Tibial nerve (tissue), 4 donors: ENCODE data around the gene SPTB. TPM values are rescaled to one million over a fixed set of nuclear protein-coding genes. Genes with fewer than 3 reads are reported as not detected.

Source experiments
- DNase-seq, 2 donors: peaks; one replicate each; pipeline ENCODE4 v3.0.0-alpha.2; 2019; ENCODE audit warnings: low spot score in 2 of 2
- H3K27ac ChIP-seq, 4 donors: fragments of 200-600 bp; sonication (generic) in 3 of 4; one replicate each; pipeline ENCODE4 v1.5.1; 2017 to 2019; ENCODE audit warnings: mild to moderate bottlenecking in 1 of 4
- H3K27me3 ChIP-seq, 2 donors: fragments of 200-600 bp; sonication (generic) in 1 of 2; one replicate each; pipeline versions ENCODE4 v1.5.1 to v1.6.0; 2017 to 2019
- H3K36me3 ChIP-seq, 3 donors: fragments of 200-600 bp; sonication (generic); one replicate each; pipeline ENCODE4 v1.5.1; 2018 to 2019
- H3K4me1 ChIP-seq, 4 donors: fragments of 200-600 bp; sonication (generic) in 3 of 4; one replicate each; pipeline ENCODE4 v1.5.1; 2017 to 2019
- H3K4me3 ChIP-seq, 4 donors: fragments of 200-600 bp; sonication (generic) in 3 of 4; one replicate each; pipeline ENCODE4 v1.5.1; 2017 to 2019; ENCODE audit warnings: mild to moderate bottlenecking in 1 of 4, moderate library complexity in 1 of 4
- H3K9me3 ChIP-seq, 4 donors: fragments of 200-600 bp; sonication (generic) in 3 of 4; one replicate each; pipeline ENCODE4 v1.5.1; 2017 to 2019
- CTCF ChIP-seq, 5 experiments: fragments of 200-600 bp in 3 of 5; fragments of 450-650 bp in 2 of 5; sonication (generic) in 3 of 5; IDR thresholded peaks; one replicate each; pipeline ENCODE4 v1.5.1; 2016 to 2019; ENCODE audit warnings: antibody characterized with exemption in 5 of 5, mild to moderate bottlenecking in 3 of 5, moderate library complexity in 2 of 5
- EP300 ChIP-seq, 2 donors: sonication (generic); formaldehyde crosslinking; IDR thresholded peaks; one replicate each; pipeline ENCODE4 v1.6.1; 2017; ENCODE audit warnings: antibody characterized with exemption in 2 of 2, mild to moderate bottlenecking in 1 of 2
- POLR2A ChIP-seq, 2 donors: fragments of 450-650 bp; IDR thresholded peaks; one replicate each; pipeline ENCODE4 v1.6.1; 2017; ENCODE audit warnings: antibody characterized with exemption in 2 of 2, mild to moderate bottlenecking in 2 of 2, moderate library complexity in 2 of 2
- WGBS, 2 donors: methylation state at CpG; one replicate each; pipeline ENCODE4 v1.1.5; 2018; 5-methylcytosine and 5-hydroxymethylcytosine counted together
- total RNA-seq, 4 donors: library from RNA; depleted of rRNA; stranded (reverse); fragments of >200 nt; gene quantifications; one replicate each; pipeline ENCODE4 v1.1.0, GENCODE V29; 2016

SPTB gene
- total RNA-seq, 4 donors from 2014 or later = 4.5 to 12.6 (median 9.2) TPM

DNA sequence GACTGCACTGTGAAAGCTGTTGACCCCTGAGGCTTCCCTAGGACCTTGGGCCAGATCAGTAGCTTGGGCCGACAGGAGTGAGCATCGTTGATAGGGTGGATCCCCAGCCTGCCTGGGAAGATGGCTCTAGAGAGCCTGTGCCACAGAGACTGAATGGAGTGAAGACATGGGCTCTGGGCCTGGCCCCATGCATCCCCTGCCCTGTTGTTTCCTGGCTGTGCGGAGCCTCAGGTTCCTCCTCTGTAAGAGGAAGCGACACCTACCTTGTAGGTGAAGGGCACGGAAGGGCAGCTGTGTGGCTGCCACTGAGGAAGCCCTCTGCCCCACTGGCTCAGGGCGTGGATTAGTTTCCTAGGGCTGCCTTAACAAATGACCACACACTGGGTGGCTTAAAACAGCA, 151.6 kb downstream of the SPTB start:
- Histone ChIP-seq H3K27ac (peak overlapping the region in 2 of 4 donors; percentile 18 to 67), H3K4me1 (peaks cover 0 to 75% (median 43%) of the 10 kb centered on the region in 4 donors)

DNA sequence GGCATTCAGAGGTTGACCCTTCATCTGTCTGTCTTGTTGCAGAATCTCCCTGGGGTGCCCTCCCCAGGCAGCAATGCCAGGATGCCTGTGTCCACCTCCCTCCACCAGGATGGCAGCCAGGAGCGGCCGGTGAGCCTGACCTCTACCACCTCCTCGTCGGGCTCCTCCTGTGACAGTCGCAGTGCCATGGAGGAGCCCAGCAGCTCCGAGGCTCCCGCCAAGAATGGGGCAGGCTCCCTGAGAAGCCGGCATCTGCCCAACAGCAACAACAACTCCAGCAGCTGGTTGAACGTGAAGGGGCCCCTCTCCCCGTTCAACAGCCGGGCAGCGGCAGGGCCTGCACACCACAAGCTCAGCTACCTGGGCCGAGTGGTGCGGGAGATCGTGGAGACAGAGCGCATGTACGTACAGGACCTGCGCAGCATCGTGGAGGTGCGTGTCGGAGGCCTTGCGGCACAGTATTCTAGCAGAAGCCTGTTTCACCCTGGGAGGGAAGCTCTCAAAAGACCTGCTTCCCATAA, 152.1 kb downstream of the SPTB start:
- peaks cover 0 to 80% (median 46%) of the 10 kb centered on the region in 4 donors for H3K4me1 ChIP-seq
- peak overlapping the region in 1 of 4 donors; percentile 67 for H3K27ac ChIP-seq

More for the DNA sequence above, 151.6 kb downstream of the SPTB start:
- peaks cover 0 to 54% (median 0%) of the 10 kb centered on the region in 3 donors for H3K36me3 ChIP-seq
- no peak for DNase-seq
- TF ChIP-seq CTCF (IDR thresholded peaks at IDR 0.05) (no peak), EP300 (IDR thresholded peaks at IDR 0.05) (no peak), POLR2A (IDR thresholded peaks at IDR 0.05) (no peak)
- 83 to 87% methylated on average over 3 to 6 of the region's 6 CpGs for WGBS, 2 donors
- H3K27me3 ChIP-seq = no peaks in the 10 kb centered on the region
- H3K4me3 ChIP-seq = no peak overlapping the region
- H3K9me3 ChIP-seq = no peaks in the 10 kb centered on the region

DNA sequence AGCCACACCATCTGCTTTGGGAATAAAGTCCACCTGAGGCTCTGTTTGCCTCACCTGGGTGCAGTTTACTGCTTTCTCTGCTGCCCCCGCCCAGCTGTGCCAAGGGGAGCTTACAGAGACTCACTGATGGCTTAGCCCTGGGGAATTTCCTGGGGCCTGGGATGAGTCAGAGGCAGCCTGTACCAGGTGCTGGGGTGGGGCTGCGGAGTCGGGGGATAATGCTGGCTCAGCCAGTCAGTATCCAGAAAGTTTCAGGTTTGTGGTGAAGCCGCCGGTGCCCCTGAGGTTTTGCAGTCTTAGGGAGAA, 153.2 kb downstream of the SPTB start:
- H3K36me3 ChIP-seq = peaks cover 0 to 38% (median 0%) of the 10 kb centered on the region in 3 donors
- no peaks in the 10 kb centered on the region for H3K27me3 ChIP-seq
- peaks cover 0 to 91% (median 56%) of the 10 kb centered on the region in 4 donors for H3K4me1 ChIP-seq
- TF ChIP-seq CTCF (IDR thresholded peaks at IDR 0.05) = no peak
- TF ChIP-seq EP300 (IDR thresholded peaks at IDR 0.05) = no peak
- TF ChIP-seq POLR2A (IDR thresholded peaks at IDR 0.05) = no peak
- WGBS, 2 donors = 60 to 77% methylated on average over 5 of the region's 5 CpGs
- no peaks in the 10 kb centered on the region for H3K9me3 ChIP-seq
- no peak overlapping the region for H3K4me3 ChIP-seq
- DNase-seq = no peak
- H3K27ac ChIP-seq = peak overlapping the region in 3 of 4 donors; percentile 51 to 93 (median 91)

More for the DNA sequence above, 152.1 kb downstream of the SPTB start:
- no peak for DNase-seq
- 87 to 100% methylated on average over 1 to 20 of the region's 22 CpGs for WGBS, 2 donors
- no peak for TF ChIP-seq POLR2A (IDR thresholded peaks at IDR 0.05)
- Histone ChIP-seq H3K36me3 (peaks cover 0 to 49% (median 0%) of the 10 kb centered on the region in 3 donors), H3K4me3 (no peak overlapping the region), H3K27me3 (no peaks in the 10 kb centered on the region), H3K9me3 (no peaks in the 10 kb centered on the region)

- TF ChIP-seq POLR2A (IDR thresholded peaks at IDR 0.05) = no peak
- no peak for TF ChIP-seq CTCF (IDR thresholded peaks at IDR 0.05)
- TF ChIP-seq EP300 (IDR thresholded peaks at IDR 0.05) = no peak
- H3K36me3 ChIP-seq = peaks cover 0 to 33% (median 0%) of the 10 kb centered on the region in 3 donors
- WGBS, 2 donors = 77 to 82% methylated on average over 6 of the region's 6 CpGs
- peak overlapping the region in 3 of 4 donors; percentile 51 to 93 (median 91) for H3K27ac ChIP-seq
- no peaks in the 10 kb centered on the region for H3K9me3 ChIP-seq
- no peak for DNase-seq
- peaks cover 0 to 96% (median 61%) of the 10 kb centered on the region in 4 donors for H3K4me1 ChIP-seq
- no peak overlapping the region for H3K4me3 ChIP-seq
- H3K27me3 ChIP-seq = no peaks in the 10 kb centered on the region
Observed at GRCh38 chr14:64725879-64726584, 153.7 kb downstream of the SPTB start.

- Histone ChIP-seq H3K9me3 (no peaks in the 10 kb centered on the region), H3K4me1 (peaks cover 0 to 99% (median 67%) of the 10 kb centered on the region in 4 donors), H3K27me3 (no peaks in the 10 kb centered on the region), H3K4me3 (no peak overlapping the region), H3K36me3 (peaks cover 0 to 26% (median 0%) of the 10 kb centered on the region in 3 donors), H3K27ac (peak overlapping the region in 3 of 4 donors; percentile 51 to 93 (median 91))
- TF ChIP-seq EP300 (IDR thresholded peaks at IDR 0.05) (no peak), POLR2A (IDR thresholded peaks at IDR 0.05) (no peak), CTCF (IDR thresholded peaks at IDR 0.05) (no peak)
- 37 to 48% methylated on average over 3 of the region's 3 CpGs for WGBS, 2 donors
- DNase-seq = no peak
Observed at GRCh38 chr14:64725261-64725815, 154.4 kb downstream of the SPTB start.
